Subcutaneous adipose tissue (tissue), 4 donors: ENCODE results near the gene AADAC. TPM values are rescaled to one million over a fixed set of nuclear protein-coding genes. Genes with fewer than 3 reads are reported as not detected.

Source experiments
- CTCF ChIP-seq: fragments of 450-650 bp; IDR thresholded peaks from one replicate; pipeline ENCODE4 v1.5.1; 2016; ENCODE audit warnings: low read depth, mild to moderate bottlenecking, control low read depth, antibody characterized with exemption, moderate library complexity
- total RNA-seq, 4 donors: library from RNA; depleted of rRNA; stranded (reverse); fragments of >200 nt; gene quantifications; one replicate each; pipeline ENCODE4 v1.1.0, GENCODE V29; 2016

Gene AADAC
- 1 to 10 TPM in 2 of 4 donors, not detected in 2; 5.3 to 6.0 TPM for total RNA-seq

- TF ChIP-seq CTCF, result no peak
Measured at GRCh38 chr3:151813799-151814198, at the start of gene AADAC. Gene AADAC, plus strand, starts transcription at chr3:151814116. Its CDS starts 47 bp downstream, at chr3:151814163.

- TF ChIP-seq CTCF, result no peak
Measured at GRCh38 chr3:151765685-151766084, 48.2 kb upstream of the AADAC start.

- TF ChIP-seq CTCF, result no peak
Measured at GRCh38 chr3:151766454-151766853, 47.5 kb upstream of the AADAC start.

GRCh38 chr3:151768393-151768930 lies 45.5 kb upstream of the AADAC start:
- no peak for TF ChIP-seq CTCF

GRCh38 chr3:151769175-151769574 lies 44.7 kb upstream of the AADAC start:
- no peak for TF ChIP-seq CTCF

- TF ChIP-seq CTCF, result no peak
Measured at GRCh38 chr3:151770956-151771355, 43.0 kb upstream of the AADAC start.

- no peak for TF ChIP-seq CTCF
Measured at GRCh38 chr3:151772825-151773480, 41.0 kb upstream of the AADAC start.
